Measurements from ENCODE around the gene DLG1.

DNA sequence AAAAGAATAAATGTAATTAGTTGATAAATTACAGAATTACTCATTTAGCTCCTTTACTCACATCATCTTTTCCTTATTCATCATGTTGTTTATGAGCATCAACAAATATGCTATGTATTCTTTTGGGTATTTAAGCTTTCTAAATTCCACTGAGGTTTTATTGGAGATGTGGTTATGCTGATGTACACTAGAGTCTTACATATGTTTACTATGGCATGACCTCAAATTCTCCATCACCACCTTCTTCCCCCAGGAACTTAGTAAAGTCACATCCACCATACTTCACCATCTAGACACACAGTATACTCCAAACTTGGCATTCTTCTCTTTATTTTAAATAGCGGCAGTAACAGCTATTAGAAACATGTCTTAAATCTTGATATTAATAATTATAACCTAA lies 194.6 kb downstream of the DLG1 start:
- TF ChIP-seq YY1 (IDR thresholded peaks at IDR 0.05; ENCODE audit: insufficient read depth, insufficient read length), result no peak
- no peak for TF ChIP-seq ZNF274 (IDR thresholded peaks at IDR 0.05; ENCODE audit: low read depth, low read length)
- TF ChIP-seq SUZ12 (IDR thresholded peaks at IDR 0.05; ENCODE audit: extremely low read depth, insufficient read depth, insufficient read length), result no peak
